ENCODE measurements around the gene ETV1. TPM values are rescaled to one million over a fixed set of nuclear protein-coding genes. Genes with fewer than 3 reads are reported as not detected.
"Not testable (repeated sequence)": the region's sequence is repeated elsewhere in the genome, so short reads cannot be mapped to it uniquely, and the experiment has no call there.

ETV1 gene
- total RNA-seq, 1 experiment from 2014 or later, result 11.9 TPM

- no peak for DNase-seq (ENCODE audit: low read depth)
Observed at GRCh38 chr7:13932131-13932530, 57.3 kb downstream of the ETV1 start.

- no peak for DNase-seq (ENCODE audit: low read depth)
Observed at GRCh38 chr7:13921062-13921461, 68.4 kb downstream of the ETV1 start.

GRCh38 chr7:13920053-13920697, 69.3 kb downstream of the ETV1 start:
- DNase-seq (ENCODE audit: low read depth), result peak; percentile 98

- DNase-seq (ENCODE audit: low read depth), result not testable (repeated sequence)
Observed at GRCh38 chr7:13918333-13918732, 71.1 kb downstream of the ETV1 start.

GRCh38 chr7:13917103-13917502, 72.4 kb downstream of the ETV1 start:
- not testable (repeated sequence) for DNase-seq (ENCODE audit: low read depth)

- no peak for DNase-seq (ENCODE audit: low read depth)
Observed at GRCh38 chr7:13915891-13916290, 73.6 kb downstream of the ETV1 start.

GRCh38 chr7:13912715-13913278, 76.7 kb downstream of the ETV1 start:
- no peak for DNase-seq (ENCODE audit: low read depth)

GRCh38 chr7:13911909-13912308, 77.6 kb downstream of the ETV1 start:
- DNase-seq (ENCODE audit: low read depth), result no peak

- no peak for DNase-seq (ENCODE audit: low read depth)
Observed at GRCh38 chr7:13910805-13911551, 78.5 kb downstream of the ETV1 start.

- DNase-seq (ENCODE audit: low read depth), result no peak
Observed at GRCh38 chr7:13908667-13909397, 80.6 kb downstream of the ETV1 start.

GRCh38 chr7:13907831-13908230, 81.6 kb downstream of the ETV1 start:
- DNase-seq (ENCODE audit: low read depth), result no peak

GRCh38 chr7:13904689-13905088, 84.8 kb downstream of the ETV1 start:
- DNase-seq (ENCODE audit: low read depth), result peak; percentile 60

GRCh38 chr7:13904007-13904406, 85.5 kb downstream of the ETV1 start:
- DNase-seq (ENCODE audit: low read depth), result peak; percentile 45

GRCh38 chr7:13901577-13901976, 87.9 kb downstream of the ETV1 start:
- no peak for DNase-seq (ENCODE audit: low read depth)

GRCh38 chr7:13898957-13899670, 90.4 kb downstream of the ETV1 start:
- no peak for DNase-seq (ENCODE audit: low read depth)

GRCh38 chr7:13897819-13898218, 91.6 kb downstream of the ETV1 start:
- DNase-seq (ENCODE audit: low read depth), result no peak

- DNase-seq (ENCODE audit: low read depth), result no peak
Observed at GRCh38 chr7:13894954-13895353, 94.5 kb downstream of the ETV1 start.

GRCh38 chr7:13894377-13894776, 95.1 kb downstream of the ETV1 start:
- DNase-seq (ENCODE audit: low read depth), result no peak

GRCh38 chr7:13890793-13891192, 98.7 kb downstream of the ETV1 start:
- no peak for DNase-seq (ENCODE audit: low read depth)

GRCh38 chr7:13886356-13886755, 103.1 kb downstream of the ETV1 start:
- DNase-seq (ENCODE audit: low read depth), result no peak

GRCh38 chr7:13882051-13882450, 107.4 kb downstream of the ETV1 start:
- peak; percentile 26 for DNase-seq (ENCODE audit: low read depth)

GRCh38 chr7:13880789-13881188, 108.7 kb downstream of the ETV1 start:
- DNase-seq (ENCODE audit: low read depth), result peak; percentile 89
